GM23338 (cell line): ENCODE results near the gene TECPR2.

Experiments used
- CREB1 ChIP-seq: fragments of 250-450 bp; sonication (Bioruptor Pico); IDR thresholded peaks from 2 replicates; pipeline ENCODE4 v1.5.0; 2020; ENCODE audit warnings: low read depth, mild to moderate bottlenecking, moderate library complexity
- CTCF ChIP-seq, 2 experiments: fragments of 200-600 bp in 1 of 2; sonication (generic) in 1 of 2; conservative IDR thresholded peaks; 2 replicates each; pipeline versions ENCODE4 v1.5.1 to v1.6.1; 2016 to 2017; ENCODE audit warnings: antibody characterized with exemption in 2 of 2, low read depth in 2 of 2, mild to moderate bottlenecking in 2 of 2, moderate library complexity in 1 of 2
- EZH2 ChIP-seq: fragments of 200-600 bp; sonication (generic); IDR thresholded peaks from one replicate; pipeline ENCODE4 v1.8.0; 2017; ENCODE audit warnings: antibody characterized with exemption, mild to moderate bottlenecking, low read depth; ENCODE audit not compliant: unreplicated experiment
- EZH2phosphoT487 ChIP-seq: fragments of 200-600 bp; sonication (generic); IDR thresholded peaks from one replicate; pipeline ENCODE4 v1.8.1; 2018; ENCODE audit warnings: antibody characterized with exemption; ENCODE audit not compliant: unreplicated experiment
- JUNB ChIP-seq: IDR thresholded peaks from one replicate; pipeline ENCODE4 v1.6.1; 2016; ENCODE audit warnings: antibody characterized with exemption; ENCODE audit not compliant: unreplicated experiment
- NANOG ChIP-seq: IDR thresholded peaks from 2 replicates; pipeline ENCODE4 v1.6.1; 2016; ENCODE audit warnings: antibody characterized with exemption, borderline replicate concordance
- POLR2AphosphoS5 ChIP-seq: IDR thresholded peaks from 2 replicates; pipeline ENCODE4 v1.6.1; 2016; ENCODE audit warnings: antibody characterized with exemption, low read depth
- STAT1 ChIP-seq: IDR thresholded peaks from one replicate; pipeline ENCODE4 v1.6.1; 2016; ENCODE audit warnings: antibody characterized with exemption; ENCODE audit not compliant: unreplicated experiment
- ZNF331 ChIP-seq: fragments of 250-450 bp; sonication (Bioruptor Pico); IDR thresholded peaks from 2 replicates; pipeline ENCODE4 v1.5.0; 2020; ENCODE audit warnings: low read depth, mild to moderate bottlenecking, moderate library complexity
- TF ChIP-seq, protein P1 (sequence below): IDR thresholded peaks from 2 replicates; pipeline ENCODE4 v1.6.1; 2016; ENCODE audit warnings: antibody characterized with exemption
- TF ChIP-seq, protein P2 (sequence below): IDR thresholded peaks from one replicate; pipeline ENCODE4 v1.6.1; 2018; ENCODE audit warnings: antibody characterized with exemption; ENCODE audit not compliant: unreplicated experiment

DNA sequence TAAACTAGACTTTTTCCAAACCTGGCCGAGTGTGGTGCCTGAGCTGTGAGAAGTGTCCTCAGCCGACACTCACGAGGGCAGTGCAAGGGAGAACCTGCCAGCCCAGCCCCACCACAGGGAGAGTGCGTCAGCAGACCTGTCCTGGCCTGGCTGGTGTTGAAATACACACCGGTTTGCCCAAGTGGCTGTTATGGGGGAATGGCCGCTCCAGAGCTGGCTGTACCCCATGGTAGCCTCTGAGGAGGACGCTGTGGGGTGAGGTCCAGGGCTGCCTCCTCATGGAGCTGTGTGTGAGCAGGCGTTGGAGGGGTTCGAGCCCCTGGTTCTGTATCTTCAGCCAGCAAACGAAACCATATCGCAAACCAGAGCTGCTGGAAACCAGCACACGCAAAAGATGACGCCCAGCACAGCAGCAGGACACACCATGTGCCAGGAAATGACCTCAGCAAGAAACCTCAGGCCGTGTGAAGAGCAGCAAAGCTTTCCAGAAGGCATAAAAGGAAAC, 137.5 kb downstream of the TECPR2 start:
- no peak for TF ChIP-seq POLR2AphosphoS5
- TF ChIP-seq CTCF (conservative IDR thresholded peaks at IDR 0.05; ENCODE audit: low read depth in 2 of 2): no peak
- TF ChIP-seq EZH2phosphoT487: no peak
- no peak for TF ChIP-seq CREB1
- TF ChIP-seq NANOG: no peak
- TF ChIP-seq, protein P1, sequence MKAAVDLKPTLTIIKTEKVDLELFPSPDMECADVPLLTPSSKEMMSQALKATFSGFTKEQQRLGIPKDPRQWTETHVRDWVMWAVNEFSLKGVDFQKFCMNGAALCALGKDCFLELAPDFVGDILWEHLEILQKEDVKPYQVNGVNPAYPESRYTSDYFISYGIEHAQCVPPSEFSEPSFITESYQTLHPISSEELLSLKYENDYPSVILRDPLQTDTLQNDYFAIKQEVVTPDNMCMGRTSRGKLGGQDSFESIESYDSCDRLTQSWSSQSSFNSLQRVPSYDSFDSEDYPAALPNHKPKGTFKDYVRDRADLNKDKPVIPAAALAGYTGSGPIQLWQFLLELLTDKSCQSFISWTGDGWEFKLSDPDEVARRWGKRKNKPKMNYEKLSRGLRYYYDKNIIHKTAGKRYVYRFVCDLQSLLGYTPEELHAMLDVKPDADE: no peak
- TF ChIP-seq JUNB: no peak
- no peak for TF ChIP-seq EZH2
- TF ChIP-seq, protein P2, sequence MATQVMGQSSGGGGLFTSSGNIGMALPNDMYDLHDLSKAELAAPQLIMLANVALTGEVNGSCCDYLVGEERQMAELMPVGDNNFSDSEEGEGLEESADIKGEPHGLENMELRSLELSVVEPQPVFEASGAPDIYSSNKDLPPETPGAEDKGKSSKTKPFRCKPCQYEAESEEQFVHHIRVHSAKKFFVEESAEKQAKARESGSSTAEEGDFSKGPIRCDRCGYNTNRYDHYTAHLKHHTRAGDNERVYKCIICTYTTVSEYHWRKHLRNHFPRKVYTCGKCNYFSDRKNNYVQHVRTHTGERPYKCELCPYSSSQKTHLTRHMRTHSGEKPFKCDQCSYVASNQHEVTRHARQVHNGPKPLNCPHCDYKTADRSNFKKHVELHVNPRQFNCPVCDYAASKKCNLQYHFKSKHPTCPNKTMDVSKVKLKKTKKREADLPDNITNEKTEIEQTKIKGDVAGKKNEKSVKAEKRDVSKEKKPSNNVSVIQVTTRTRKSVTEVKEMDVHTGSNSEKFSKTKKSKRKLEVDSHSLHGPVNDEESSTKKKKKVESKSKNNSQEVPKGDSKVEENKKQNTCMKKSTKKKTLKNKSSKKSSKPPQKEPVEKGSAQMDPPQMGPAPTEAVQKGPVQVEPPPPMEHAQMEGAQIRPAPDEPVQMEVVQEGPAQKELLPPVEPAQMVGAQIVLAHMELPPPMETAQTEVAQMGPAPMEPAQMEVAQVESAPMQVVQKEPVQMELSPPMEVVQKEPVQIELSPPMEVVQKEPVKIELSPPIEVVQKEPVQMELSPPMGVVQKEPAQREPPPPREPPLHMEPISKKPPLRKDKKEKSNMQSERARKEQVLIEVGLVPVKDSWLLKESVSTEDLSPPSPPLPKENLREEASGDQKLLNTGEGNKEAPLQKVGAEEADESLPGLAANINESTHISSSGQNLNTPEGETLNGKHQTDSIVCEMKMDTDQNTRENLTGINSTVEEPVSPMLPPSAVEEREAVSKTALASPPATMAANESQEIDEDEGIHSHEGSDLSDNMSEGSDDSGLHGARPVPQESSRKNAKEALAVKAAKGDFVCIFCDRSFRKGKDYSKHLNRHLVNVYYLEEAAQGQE: no peak
- TF ChIP-seq ZNF331 (CRISPR knock-in tag): no peak
- no peak for TF ChIP-seq STAT1
